SK-N-SH (cell line): ENCODE results near the gene PDE4A.

Experiments used
- CHD2 ChIP-seq: fragments of 150-350 bp; IDR thresholded peaks from 2 replicates; pipeline ENCODE4 v1.6.1; 2018; ENCODE audit warnings: low read length; ENCODE audit not compliant: partially characterized antibody
- CTCF ChIP-seq: fragments of 200-600 bp; sonication (generic); IDR thresholded peaks from 2 replicates; pipeline ENCODE4 v1.6.1; 2017; ENCODE audit warnings: antibody characterized with exemption, mild to moderate bottlenecking, moderate library complexity
- EP300 ChIP-seq, 2 experiments: IDR thresholded peaks; 2 replicates each; pipeline versions ENCODE4 v1.4.0 to v1.6.1; 2012; ENCODE audit warnings: borderline replicate concordance in 1 of 2, low read depth in 1 of 2, low read length in 1 of 2
- MEF2A ChIP-seq: IDR thresholded peaks from 2 replicates; pipeline ENCODE4 v1.4.0; 2012; ENCODE audit warnings: low read depth, borderline replicate concordance
- MXI1 ChIP-seq: IDR thresholded peaks from 2 replicates; pipeline ENCODE4 v1.6.1; 2012; ENCODE audit warnings: mild to moderate bottlenecking, low read depth, low read length, improper control_type of control experiment
- NRF1 ChIP-seq: IDR thresholded peaks from 2 replicates; pipeline ENCODE4 v1.6.1; 2012; ENCODE audit warnings: low read depth, mild to moderate bottlenecking, low read length
- POLR2AphosphoS5 ChIP-seq: IDR thresholded peaks from 2 replicates; pipeline ENCODE4 v1.6.1; 2012; ENCODE audit warnings: low read depth, low read length
- REST ChIP-seq: IDR thresholded peaks from 2 replicates; pipeline ENCODE4 v1.6.1; 2012; ENCODE audit warnings: mild to moderate bottlenecking, low read depth, low read length, moderate library complexity
- RFX5 ChIP-seq: IDR thresholded peaks from 2 replicates; pipeline ENCODE4 v1.6.1; 2012; ENCODE audit warnings: mild to moderate bottlenecking, improper control_type of control experiment, low read length
- SIN3A ChIP-seq: IDR thresholded peaks from 2 replicates; pipeline ENCODE4 v1.6.1; 2012; ENCODE audit warnings: low read depth, mild to moderate bottlenecking, low read length, moderate library complexity, borderline replicate concordance
- TCF12 ChIP-seq: IDR thresholded peaks from 2 replicates; pipeline ENCODE4 v1.4.0; 2012
- USF2 ChIP-seq: fragments of 150-350 bp; IDR thresholded peaks from 2 replicates; pipeline ENCODE4 v1.6.1; 2017; ENCODE audit warnings: antibody characterized with exemption, low read length, low read depth, borderline replicate concordance
- YY1 ChIP-seq: IDR thresholded peaks from 2 replicates; pipeline ENCODE4 v1.4.0; 2012; ENCODE audit warnings: low read depth, mild to moderate bottlenecking
- TF ChIP-seq, protein P1 (sequence below): IDR thresholded peaks from 2 replicates; pipeline ENCODE4 v1.4.0; 2012; ENCODE audit warnings: low read depth

GRCh38 chr19:10516671-10517286, 96.4 kb downstream of the PDE4A start:
- TF ChIP-seq CHD2 (no peak), POLR2AphosphoS5 (no peak), NRF1 (no peak), YY1 (no peak), CTCF (no peak), MXI1 (no peak), RFX5 (no peak), TCF12 (no peak), SIN3A (no peak), MEF2A (no peak), USF2 (no peak), REST (no peak), EP300 (IDR thresholded peaks at IDR 0.05; ENCODE audit: borderline replicate concordance in 1 of 2, low read depth in 1 of 2, low read length in 1 of 2) (no peak)
- TF ChIP-seq, protein P1, sequence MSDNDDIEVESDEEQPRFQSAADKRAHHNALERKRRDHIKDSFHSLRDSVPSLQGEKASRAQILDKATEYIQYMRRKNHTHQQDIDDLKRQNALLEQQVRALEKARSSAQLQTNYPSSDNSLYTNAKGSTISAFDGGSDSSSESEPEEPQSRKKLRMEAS: no peak
